CD14-positive monocyte (primary cell): ENCODE data around the gene FNDC1. TPM values are rescaled to one million over a fixed set of nuclear protein-coding genes. Genes with fewer than 3 reads are reported as not detected.

Experiments
- DNase-seq, 3 donors: peaks; one replicate each; pipeline ENCODE4 v3.0.0-alpha.2; 2011 to 2022
- H2AFZ ChIP-seq: 2 replicates; pipeline ENCODE4 v1.6.0; 2012; ENCODE audit warnings: mild to moderate bottlenecking, low read depth, low read length, inconsistent platforms; ENCODE audit not compliant: insufficient read depth, poor library complexity, severe bottlenecking
- H3K27ac ChIP-seq, 2 donors: 1 replicate in 1 of 2; 2 replicates in 1 of 2; pipeline ENCODE4 v1.5.1; 2012 to 2013; ENCODE audit warnings: low read length in 2 of 2, control low read depth in 1 of 2, inconsistent platforms in 1 of 2, low read depth in 1 of 2, mild to moderate bottlenecking in 1 of 2
- H3K27me3 ChIP-seq, 2 donors: one replicate each; pipeline versions ENCODE4 v1.6.0 to v1.6.1; 2011 to 2013; ENCODE audit warnings: low read length in 2 of 2; ENCODE audit not compliant: control insufficient read depth in 2 of 2, insufficient read depth in 2 of 2
- H3K36me3 ChIP-seq, 2 donors: replicated peaks in 1 of 2; 1 replicate in 1 of 2; 2 replicates in 1 of 2; pipeline versions ENCODE4 v1.5.1 to v1.6.1; 2012 to 2013; ENCODE audit warnings: low read length in 2 of 2, control low read depth in 1 of 2, inconsistent platforms in 1 of 2, mild to moderate bottlenecking in 1 of 2; ENCODE audit not compliant: insufficient read depth in 2 of 2, control insufficient read depth in 1 of 2
- H3K4me1 ChIP-seq, 2 donors: 1 replicate in 1 of 2; 2 replicates in 1 of 2; pipeline versions ENCODE4 v1.5.1 to v1.6.1; 2012 to 2013; ENCODE audit warnings: low read length in 2 of 2, control low read depth in 1 of 2, inconsistent platforms in 1 of 2, mild to moderate bottlenecking in 1 of 2, moderate library complexity in 1 of 2; ENCODE audit not compliant: insufficient read depth in 2 of 2, control insufficient read depth in 1 of 2
- H3K4me2 ChIP-seq: replicated peaks from 2 replicates; pipeline ENCODE3; 2012; ENCODE audit warnings: low read length, moderate library complexity, mild to moderate bottlenecking; ENCODE audit not compliant: poor library complexity, severe bottlenecking; ENCODE audit errors: extremely low read depth
- H3K4me3 ChIP-seq, 3 experiments: fragments of 200-600 bp in 1 of 3; sonication (generic) in 1 of 3; replicated peaks in 1 of 3; 1 replicate in 2 of 3; 2 replicates in 1 of 3; pipeline ENCODE4 v1.5.1; 2011 to 2013; ENCODE audit warnings: low read length in 3 of 3, mild to moderate bottlenecking in 3 of 3, control low read depth in 2 of 3, low read depth in 2 of 3, inconsistent platforms in 1 of 3, moderate library complexity in 1 of 3
- H3K79me2 ChIP-seq: 2 replicates; pipeline ENCODE4 v1.6.0; 2012; ENCODE audit warnings: mild to moderate bottlenecking, control low read depth, inconsistent platforms, low read length, moderate library complexity; ENCODE audit not compliant: insufficient read depth
- H3K9ac ChIP-seq: 2 replicates; pipeline ENCODE4 v1.6.0; 2017; ENCODE audit warnings: low read length, mild to moderate bottlenecking; ENCODE audit not compliant: insufficient read depth, poor library complexity, severe bottlenecking
- H3K9me3 ChIP-seq, 2 donors: replicated peaks in 1 of 2; 1 replicate in 1 of 2; 2 replicates in 1 of 2; pipeline versions ENCODE4 v1.5.1 to v1.6.1; 2012 to 2013; ENCODE audit warnings: low read length in 2 of 2, control low read depth in 1 of 2; ENCODE audit not compliant: control insufficient read depth in 1 of 2, insufficient read depth in 1 of 2
- H4K20me1 ChIP-seq: 2 replicates; pipeline ENCODE4 v1.6.0; 2012; ENCODE audit warnings: mild to moderate bottlenecking, low read length, control low read depth, moderate library complexity; ENCODE audit not compliant: insufficient read depth
- H3K27ac Mint-ChIP-seq, 7 donors: one replicate each; pipeline ENCODE4 v1.8.0; 2020; ENCODE audit warnings: mild to moderate bottlenecking in 7 of 7, mixed read lengths in 7 of 7, moderate library complexity in 6 of 7, inconsistent platforms in 2 of 7
- H3K27me3 Mint-ChIP-seq, 3 donors: one replicate each; pipeline ENCODE4 v1.8.0; 2021 to 2022; ENCODE audit warnings: low read depth in 3 of 3, mild to moderate bottlenecking in 3 of 3, mixed read lengths in 3 of 3, moderate library complexity in 3 of 3, inconsistent platforms in 1 of 3
- H3K36me3 Mint-ChIP-seq, 2 donors: one replicate each; pipeline ENCODE4 v1.8.0; 2020; ENCODE audit warnings: mixed read lengths in 2 of 2, inconsistent platforms in 1 of 2, mild to moderate bottlenecking in 1 of 2
- H3K4me1 Mint-ChIP-seq: one replicate; pipeline ENCODE4 v1.8.0; 2020; ENCODE audit warnings: mild to moderate bottlenecking, mixed read lengths
- H3K4me3 Mint-ChIP-seq, 2 donors: one replicate each; pipeline ENCODE4 v1.8.0; 2020; ENCODE audit warnings: mild to moderate bottlenecking in 2 of 2, mixed read lengths in 2 of 2, moderate library complexity in 1 of 2
- H3K9me3 Mint-ChIP-seq, 7 donors: one replicate each; pipeline ENCODE4 v1.8.0; 2020 to 2022; ENCODE audit warnings: mixed read lengths in 7 of 7, mild to moderate bottlenecking in 6 of 7, moderate library complexity in 6 of 7, inconsistent platforms in 2 of 7
- CTCF ChIP-seq: fragments of 200-600 bp; IDR thresholded peaks from one replicate; pipeline ENCODE4 v1.8.0; 2022; ENCODE audit warnings: antibody characterized with exemption, mild to moderate bottlenecking
- WGBS: methylation state at CpG from one replicate; pipeline ENCODE4 v1.1.5; 2013; ENCODE audit warnings: missing lambda C conversion rate; ENCODE audit not compliant: insufficient coverage; 5-methylcytosine and 5-hydroxymethylcytosine counted together
- intact Hi-C, 2 donors: fragments of 100-400 bp; cut with micrococcal nuclease; formaldehyde crosslinking; loops; one replicate each; pipeline versions ENCODE4 v1.15.0 to v1.15.1; 2023
- polyA plus RNA-seq, 3 donors: library from polyadenylated mRNA; depleted of rRNA in 1 of 3; unstranded in 2 of 3; stranded (reverse) in 1 of 3; fragments of 300-500 nt in 2 of 3; fragments of >200 nt in 1 of 3; fragmentation: Illumina TruSeq in 2 of 3; gene quantifications; 1 replicate in 2 of 3; 2 replicates in 1 of 3; pipeline ENCODE4 v1.2.3, GENCODE V29; 2012 to 2021

The FNDC1 gene
- polyA plus RNA-seq, 3 donors, result not detected

- Mint-ChIP-seq H3K4me3 (no peak overlapping the region), H3K27me3 (peaks cover 0 to 4% (median 1%) of the 10 kb centered on the region in 3 donors), H3K27ac (no peak overlapping the region), H3K9me3 (peaks cover 0 to 3% (median 0%) of the 10 kb centered on the region in 7 donors), H3K4me1 (peaks cover 20% of the 10 kb centered on the region), H3K36me3 (no peaks in the 10 kb centered on the region)
- no peaks in the 10 kb centered on the region for H3K36me3 ChIP-seq
- 98% methylated on average over 30 of the region's 30 CpGs for WGBS
- no peak overlapping the region for H3K27ac ChIP-seq
- no peaks in the 10 kb centered on the region for H4K20me1 ChIP-seq
- H3K4me2 ChIP-seq, result no peak overlapping the region
- DNase-seq, result no peak
- H3K27me3 ChIP-seq, result no peaks in the 10 kb centered on the region
- TF ChIP-seq CTCF, result no peak
- H3K4me1 ChIP-seq, result peaks cover 9 to 16% of the 10 kb centered on the region in 2 donors
- H2AFZ ChIP-seq, result no peak overlapping the region
- intact Hi-C loops, result loop anchor here in 1 of 2 donors (10.0 kb wide), 1 partner anchor 334 kb away; no protein-coding TSS in a partner anchor
- no peak overlapping the region for H3K4me3 ChIP-seq
- no peaks in the 10 kb centered on the region for H3K79me2 ChIP-seq
- no peaks in the 10 kb centered on the region for H3K9me3 ChIP-seq
- no peak overlapping the region for H3K9ac ChIP-seq
Measured at GRCh38 chr6:159128978-159129377, 40.2 kb upstream of the FNDC1 start.

- no peak for DNase-seq
- intact Hi-C loops, result loop anchor here in 1 of 2 donors (10.0 kb wide), 1 partner anchor 426 kb away; no protein-coding TSS in a partner anchor
- Mint-ChIP-seq H3K4me1 (peaks cover 25% of the 10 kb centered on the region), H3K27ac (no peak overlapping the region), H3K27me3 (peaks cover 1 to 5% (median 2%) of the 10 kb centered on the region in 3 donors), H3K36me3 (no peaks in the 10 kb centered on the region), H3K9me3 (peaks cover 0 to 3% (median 0%) of the 10 kb centered on the region in 7 donors), H3K4me3 (no peak overlapping the region)
- Histone ChIP-seq H3K36me3 (no peaks in the 10 kb centered on the region), H3K4me1 (peaks cover 12 to 20% of the 10 kb centered on the region in 2 donors), H3K9me3 (no peaks in the 10 kb centered on the region), H3K27ac (no peak overlapping the region), H2AFZ (no peak overlapping the region), H3K4me3 (no peak overlapping the region), H3K4me2 (no peak overlapping the region), H3K9ac (no peak overlapping the region), H4K20me1 (no peaks in the 10 kb centered on the region), H3K79me2 (no peaks in the 10 kb centered on the region), H3K27me3 (no peaks in the 10 kb centered on the region)
- WGBS, result 90% methylated on average over 7 of the region's 11 CpGs
- TF ChIP-seq CTCF, result no peak
Measured at GRCh38 chr6:159130846-159131245, 38.4 kb upstream of the FNDC1 start.
